ENCODE results near the gene TRAK2. TPM values are rescaled to one million over a fixed set of nuclear protein-coding genes. Genes with fewer than 3 reads are reported as not detected.

TRAK2 gene
- total and polyA plus RNA-seq, 2 of the 8 experiments (the other 6 are each of a cell fraction or from before 2014, with no cell fraction given) = 4.5 to 15.7 TPM

GRCh38 chr2:201483342-201483741 is 32.1 kb upstream of the TRAK2 start:
- H4K20me1 ChIP-seq (replicated peaks in 1 of 2; ENCODE audit: control insufficient read depth in 1 of 2, insufficient read depth in 2 of 2, low read length in 2 of 2) = no peaks in the 10 kb centered on the region
- no peaks in the 10 kb centered on the region for H3K27me3 ChIP-seq (replicated peaks in 1 of 4; ENCODE audit: control insufficient read depth in 3 of 4, extremely low read depth in 1 of 4, insufficient read depth in 3 of 4, low read length in 3 of 4)
- no peak overlapping the region for H4K91ac ChIP-seq (replicated peaks; ENCODE audit: insufficient read length, low read length)
- H3K79me2 ChIP-seq (ENCODE audit: control insufficient read depth in 1 of 2, insufficient read depth in 2 of 2, low read length in 2 of 2) = no peaks in the 10 kb centered on the region
- no peak overlapping the region for H3K56ac ChIP-seq (replicated peaks; ENCODE audit: insufficient read length, low read depth, low read length)
- peak overlapping the region; percentile 61; the same call in 1 of the 2 replicates for H2BK20ac ChIP-seq (ENCODE audit: low read length)
- no peak overlapping the region for H3K18ac ChIP-seq (ENCODE audit: extremely low read depth, low read length)
- no peak overlapping the region for H2BK12ac ChIP-seq (ENCODE audit: low read depth, low read length)
- no peak for FAIRE-seq
- POLR2A ChIA-PET (ENCODE audit: partially characterized antibody) = no interaction called here
- H2AK5ac ChIP-seq (ENCODE audit: low read depth, low read length) = no peak overlapping the region
- no peaks in the 10 kb centered on the region for H3K23me2 ChIP-seq (ENCODE audit: low read depth, low read length)
- H4K8ac ChIP-seq (ENCODE audit: extremely low read depth, insufficient read depth, low read length) = no peak overlapping the region
- CTCF ChIA-PET (ENCODE audit: partially characterized antibody) = interaction anchor here (1.2 kb wide), 1 partner anchor 9 kb away, joined by 3 read pairs; no protein-coding TSS in a partner anchor
- H3K4me2 ChIP-seq (ENCODE audit: insufficient read depth in 1 of 2, low read depth in 2 of 2, low read length in 2 of 2) = no peak overlapping the region
- DNase-seq (ENCODE audit: low read depth in 1 of 2, low spot score in 2 of 2) = no peak
- H2AFZ ChIP-seq (ENCODE audit: low read length) = no peak overlapping the region
- no peak overlapping the region for H3K23ac ChIP-seq (ENCODE audit: insufficient read length)
- no peak for TF ChIP-seq E2F6 (IDR thresholded peaks at IDR 0.05)
- 50% methylated on average over 1 of the region's 1 CpG; no CpG with 5 or more reads in 1 of the 2 experiments for WGBS, 2 experiments (ENCODE audit: extremely low coverage in 1 of 2, insufficient coverage in 1 of 2, insufficient read length in 1 of 2, insufficient replicate concordance in 2 of 2, low coverage in 1 of 2, low lambda C conversion rate in 2 of 2, missing lambda C conversion rate in 1 of 2)
- no peak overlapping the region for H4K5ac ChIP-seq (ENCODE audit: insufficient read length, low read depth, low read length)
- no peak overlapping the region for H3K14ac ChIP-seq (ENCODE audit: insufficient read length)
- H2BK15ac ChIP-seq (ENCODE audit: low read length) = no peak overlapping the region
- H2BK5ac ChIP-seq (ENCODE audit: low read depth, low read length) = peak overlapping the region; percentile 63; the same call in 1 of the 2 replicates
- H3K79me1 ChIP-seq (ENCODE audit: low read depth, low read length) = no peaks in the 10 kb centered on the region
- H2BK120ac ChIP-seq (replicated peaks; ENCODE audit: low read depth, low read length) = no peak overlapping the region
- H3K4me3 ChIP-seq (ENCODE audit: extremely low read depth in 1 of 4, insufficient read depth in 2 of 4, low read depth in 3 of 4, low read length in 4 of 4) = no peak overlapping the region
- 0 out of 8 replicates have a peak, but pooled peaks cover 0 to 2% (median 0%) of the 10 kb centered on the region in 4 experiments for H3K36me3 ChIP-seq (ENCODE audit: control insufficient read depth in 2 of 4, insufficient read depth in 4 of 4, low read length in 3 of 4)
- H3K4me1 ChIP-seq (replicated peaks in 1 of 4; ENCODE audit: control insufficient read depth in 3 of 4, insufficient read depth in 4 of 4, low read length in 3 of 4) = 0 out of 7 replicates have a peak, but pooled peaks cover 0 to 4% (median 0%) of the 10 kb centered on the region in 4 experiments
- no peak overlapping the region for H3K4ac ChIP-seq (replicated peaks; ENCODE audit: insufficient read length, low read depth, low read length)
- H3K9me3 ChIP-seq (ENCODE audit: insufficient read depth in 2 of 2, low read depth in 1 of 2, low read length in 1 of 2) = no peaks in the 10 kb centered on the region
- H3K9ac ChIP-seq (replicated peaks in 1 of 4; ENCODE audit: extremely low read depth in 1 of 4, low read depth in 3 of 4, low read length in 3 of 4) = no peak overlapping the region
- H3K27ac ChIP-seq (ENCODE audit: low read depth, low read length) = no peak overlapping the region

All from H1 (cell line).